Mucosa of gallbladder (tissue), 1 donor: Measurements from ENCODE around the gene MAST4. TPM values are rescaled to one million over a fixed set of nuclear protein-coding genes. Genes with fewer than 3 reads are reported as not detected.
A peak's percentile ranks its signal among the peaks of the same experiment; 100 is the strongest.

Experiments used
- DNase-seq: peaks from one replicate; pipeline ENCODE4 v3.0.0-alpha.2; 2020; ENCODE audit warnings: low spot score
- total RNA-seq: library from RNA; stranded (reverse); gene quantifications from one replicate; pipeline ENCODE4 v1.2.1, GENCODE V29; 2021
- donor health status: DM: no; HTN: no; CAD: no.

Gene MAST4
- total RNA-seq, 1 donor from 2014 or later = 30.5 TPM

DNA sequence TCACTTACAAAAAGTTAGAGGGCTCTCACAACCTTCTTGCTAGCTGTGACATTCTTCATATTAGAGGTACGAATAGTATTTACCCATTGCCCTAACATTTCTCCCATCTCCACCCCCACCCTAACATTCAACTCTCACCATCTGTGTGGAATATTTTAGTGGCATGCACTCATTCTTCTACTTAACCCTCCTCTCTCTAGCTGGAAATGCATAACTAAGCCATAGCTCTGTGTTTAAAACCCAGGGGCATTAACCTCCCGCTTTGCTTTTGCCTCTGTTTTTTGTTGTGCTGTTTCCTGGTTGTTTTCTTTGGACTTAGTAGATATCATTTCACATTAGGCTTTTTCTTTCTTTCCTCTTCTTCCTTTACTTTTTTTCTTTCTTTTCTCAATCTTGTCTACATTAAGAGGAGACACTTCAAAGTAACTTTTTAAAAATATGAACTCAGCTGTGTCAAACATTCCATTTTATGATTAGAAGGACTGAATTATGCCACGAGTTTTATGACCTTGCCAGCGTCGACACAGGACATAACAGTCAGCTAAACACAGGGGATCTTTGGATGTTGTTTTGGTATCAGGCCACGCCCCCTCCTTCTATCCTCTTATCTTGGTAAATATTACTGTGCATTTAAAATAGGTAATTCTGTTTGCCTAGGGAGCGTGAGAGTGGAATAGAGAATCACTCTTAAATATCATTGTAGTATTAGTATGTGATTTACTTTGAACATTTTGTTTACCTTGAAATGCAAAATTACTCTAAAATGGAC lies 364.4 kb downstream of the MAST4 start:
- no peak for DNase-seq

GRCh38 chr5:66963559-66963971 lies 367.4 kb downstream of the MAST4 start:
- DNase-seq = no peak

DNA sequence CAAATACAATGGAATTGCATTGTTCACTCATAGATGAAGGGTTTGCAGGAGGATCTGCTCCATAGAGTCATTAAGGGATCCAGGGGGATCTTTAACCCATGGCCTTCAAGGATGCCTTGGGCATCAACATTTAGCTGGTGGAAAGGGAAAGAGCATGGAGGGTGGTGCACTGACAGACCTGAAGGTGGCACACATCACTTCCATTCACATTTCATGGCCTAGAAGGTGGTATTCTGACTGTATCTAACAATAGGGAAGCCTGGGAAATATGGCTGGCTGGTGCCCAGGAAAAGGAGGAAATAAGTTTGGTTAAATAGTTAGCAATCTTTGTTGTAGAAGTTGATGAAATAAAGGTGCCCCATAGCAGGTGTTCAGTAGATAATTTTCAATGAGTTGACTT lies 370.2 kb downstream of the MAST4 start:
- DNase-seq = no peak

- DNase-seq = no peak
Measured at GRCh38 chr5:66967102-66967501, 370.9 kb downstream of the MAST4 start.

DNA sequence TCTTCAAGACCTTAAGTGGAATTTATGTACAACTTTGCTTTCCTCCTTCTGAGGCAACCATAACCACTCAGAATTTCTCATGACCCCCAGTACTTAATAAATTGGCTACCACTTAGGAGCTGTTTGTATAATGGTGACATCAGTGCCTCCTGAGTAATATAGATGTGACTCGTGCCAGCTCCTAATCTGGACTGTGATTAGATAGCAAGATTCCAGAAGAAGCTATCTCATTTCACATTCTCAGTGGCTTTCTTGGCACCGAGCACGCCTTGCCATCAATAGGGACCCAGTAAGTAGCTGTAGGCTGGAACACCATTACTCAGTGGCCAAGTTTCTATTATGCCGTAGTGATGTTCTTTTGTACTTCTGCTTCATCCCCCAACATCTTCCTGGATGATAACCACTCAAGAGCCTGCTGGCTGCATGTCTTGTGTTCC lies 371.7 kb downstream of the MAST4 start:
- peak; percentile 16 for DNase-seq

GRCh38 chr5:66969484-66969883 lies 373.3 kb downstream of the MAST4 start:
- DNase-seq = no peak

GRCh38 chr5:66969963-66970362 lies 373.8 kb downstream of the MAST4 start:
- DNase-seq = no peak

GRCh38 chr5:66972004-66972403 lies 375.8 kb downstream of the MAST4 start:
- DNase-seq = no peak

DNA sequence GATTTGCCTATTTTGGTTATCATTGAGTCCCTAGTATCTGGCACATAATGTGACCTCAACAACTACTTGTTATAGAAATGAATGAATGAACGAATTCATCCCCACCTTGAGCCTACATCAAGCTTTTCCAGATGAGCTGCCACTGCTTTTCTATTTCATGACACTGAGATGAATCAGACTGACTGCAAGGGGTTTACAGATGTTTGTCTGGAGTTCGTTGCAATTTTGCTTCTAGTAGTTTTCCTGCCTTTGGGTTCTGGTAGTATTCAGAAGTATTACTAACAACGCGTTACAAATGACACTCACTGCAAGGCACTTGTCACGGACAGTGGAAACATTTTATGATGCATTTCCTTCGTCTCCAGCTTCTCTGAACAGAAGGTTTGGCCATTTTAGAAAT lies 378.1 kb downstream of the MAST4 start:
- no peak for DNase-seq

GRCh38 chr5:66976108-66976507 lies 379.9 kb downstream of the MAST4 start:
- DNase-seq = no peak

DNA sequence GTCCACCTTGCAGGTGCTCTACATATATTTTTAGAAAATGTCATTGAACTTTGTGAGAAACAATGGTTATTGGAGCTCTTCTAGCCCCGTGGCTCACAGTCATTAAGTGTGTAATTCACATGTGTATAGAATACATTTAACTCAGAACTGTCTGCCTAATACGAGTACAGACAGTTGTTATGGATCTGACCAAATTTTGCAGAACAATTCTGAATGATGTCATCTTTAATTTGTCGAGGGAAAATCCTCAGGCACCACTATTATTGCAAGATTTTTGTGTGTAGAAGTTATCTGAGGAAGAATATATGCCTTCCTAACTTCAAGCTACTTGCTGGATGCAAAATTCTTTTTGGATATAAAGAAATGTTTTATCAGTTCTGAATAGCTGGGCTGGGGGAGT lies 383.5 kb downstream of the MAST4 start:
- DNase-seq = no peak

DNA sequence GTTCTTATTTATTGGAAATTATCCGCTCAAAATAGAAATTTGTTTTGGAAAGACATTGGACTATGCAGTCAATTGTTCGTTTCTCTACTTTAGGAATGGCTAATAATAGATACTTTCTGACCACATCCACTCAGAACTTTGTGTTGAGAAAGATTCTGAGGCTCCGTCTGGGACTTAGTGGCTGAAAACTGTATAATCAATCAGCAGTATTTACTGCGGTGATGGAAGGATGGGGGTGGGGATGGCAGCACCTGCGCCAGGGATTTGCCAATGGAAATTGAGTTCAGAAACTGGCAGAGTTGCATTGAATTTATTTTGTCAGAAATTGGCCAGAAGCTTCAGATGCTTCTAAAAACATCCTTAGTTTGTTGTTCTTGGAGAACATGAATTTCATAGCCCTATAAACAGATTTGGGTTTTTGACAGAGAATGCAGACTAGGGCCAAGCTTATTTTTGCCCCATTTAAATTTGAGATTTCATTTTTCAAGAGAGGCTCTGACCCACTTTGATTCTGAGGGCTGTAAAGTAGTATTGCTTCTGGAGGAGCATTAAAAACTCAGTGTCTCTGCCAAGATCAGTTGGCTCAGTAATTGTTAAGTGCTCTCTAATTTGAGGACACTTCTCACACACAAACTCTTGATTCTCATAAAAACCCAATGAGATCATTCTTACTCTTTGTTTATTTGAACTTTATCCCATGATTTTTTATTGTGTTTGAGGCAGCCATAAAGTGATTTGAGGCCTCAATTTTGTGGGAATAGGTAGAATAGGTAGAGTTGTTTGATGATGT lies 385.3 kb downstream of the MAST4 start:
- no peak for DNase-seq

GRCh38 chr5:66982056-66982387 lies 385.8 kb downstream of the MAST4 start:
- DNase-seq = no peak

DNA sequence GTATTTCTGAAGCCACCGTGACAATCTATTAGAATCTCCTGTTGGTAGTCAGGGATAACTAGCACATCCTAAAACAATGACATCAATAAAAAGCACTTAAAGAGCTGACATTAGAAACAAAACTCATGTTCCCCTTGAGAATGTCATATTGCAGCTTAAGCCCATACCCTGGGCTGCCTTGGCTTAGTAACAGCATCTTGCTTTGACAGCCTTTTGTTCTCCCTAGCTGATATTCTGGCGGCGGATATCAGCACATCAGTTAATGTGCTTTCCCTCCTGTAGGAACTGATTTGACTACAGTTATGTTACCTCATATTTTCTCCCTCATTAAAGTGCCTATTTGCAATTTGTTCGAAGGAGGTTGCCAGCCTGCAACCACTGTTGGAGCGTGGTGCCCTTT lies 386.3 kb downstream of the MAST4 start:
- no peak for DNase-seq

DNA sequence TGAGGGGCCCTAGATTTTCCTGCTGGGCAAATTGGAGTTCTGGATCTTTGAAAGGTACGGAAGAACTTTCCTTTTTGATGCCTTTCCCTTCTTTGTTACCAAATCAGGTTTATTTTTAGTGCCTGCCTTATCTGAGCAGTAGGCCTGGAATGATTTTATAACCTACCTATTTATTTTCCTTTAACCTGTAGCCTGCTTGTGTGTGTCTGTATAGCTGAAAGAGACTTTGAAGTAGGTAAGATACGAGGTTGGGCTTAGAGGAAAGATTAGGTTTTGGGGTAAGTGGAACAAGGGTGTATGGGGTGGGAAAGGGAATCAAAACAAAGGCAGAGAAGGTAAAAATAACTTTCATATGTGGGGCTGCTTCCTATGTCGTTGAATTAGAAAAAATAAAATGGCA lies 389.2 kb downstream of the MAST4 start:
- no peak for DNase-seq

DNA sequence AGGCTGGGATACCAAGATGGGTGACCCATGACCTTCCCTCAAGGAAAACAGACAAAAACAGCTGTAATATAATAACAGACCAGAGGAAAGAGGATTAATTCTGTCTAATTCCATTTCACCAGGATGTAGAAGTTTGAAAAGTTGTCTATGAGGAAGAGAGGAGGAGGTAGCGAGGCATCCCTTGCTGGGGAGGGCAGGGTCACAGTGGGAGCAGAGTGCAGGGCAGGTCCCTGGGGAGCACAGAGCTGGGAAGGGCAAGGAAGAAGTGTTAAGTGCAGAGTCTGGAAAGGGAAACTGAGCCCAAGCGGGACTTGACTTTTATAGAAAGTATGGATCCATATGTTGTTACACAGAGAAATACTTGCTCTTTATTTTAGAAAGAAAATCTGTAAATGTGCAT lies 389.8 kb downstream of the MAST4 start:
- DNase-seq = no peak

- DNase-seq = no peak
Measured at GRCh38 chr5:66986534-66986933, 390.3 kb downstream of the MAST4 start.

DNA sequence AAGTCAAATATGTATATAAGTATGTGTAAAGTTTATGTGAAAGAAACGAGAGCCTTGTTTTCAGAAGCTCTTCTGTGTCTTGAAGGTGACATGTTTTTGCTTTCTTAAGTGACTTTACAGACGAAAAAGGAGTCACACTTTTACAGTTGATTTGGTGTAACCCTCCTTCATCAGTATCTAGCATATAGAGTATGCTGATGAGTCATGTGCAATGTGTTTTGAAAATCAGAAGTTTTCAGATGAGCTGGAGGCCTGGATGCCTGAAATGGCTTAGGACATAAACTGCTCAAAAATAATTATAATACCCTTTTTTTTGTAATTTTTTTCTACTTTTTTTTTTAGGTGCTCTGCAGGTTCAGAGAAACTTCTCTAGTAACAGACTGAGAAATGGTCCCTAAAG lies 390.9 kb downstream of the MAST4 start:
- no peak for DNase-seq

DNA sequence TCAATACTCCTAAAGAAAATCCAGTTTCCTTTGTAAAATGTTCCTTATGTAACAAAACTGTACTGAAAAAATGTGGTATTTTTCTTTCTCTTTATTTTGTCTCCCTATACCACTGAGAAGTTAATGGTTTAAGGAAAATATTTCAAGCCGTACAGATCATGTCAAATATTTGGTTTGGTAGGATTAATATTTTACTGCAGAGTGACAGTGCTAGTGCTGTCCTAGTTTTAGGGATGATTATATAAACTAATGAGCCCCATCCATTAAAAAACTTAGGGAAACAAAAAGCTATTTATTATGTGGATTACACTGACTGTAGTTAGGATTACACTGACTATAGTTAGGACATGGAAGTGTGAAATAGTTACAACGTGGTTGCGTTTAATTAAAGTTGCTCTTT lies 391.3 kb downstream of the MAST4 start:
- DNase-seq = no peak

DNA sequence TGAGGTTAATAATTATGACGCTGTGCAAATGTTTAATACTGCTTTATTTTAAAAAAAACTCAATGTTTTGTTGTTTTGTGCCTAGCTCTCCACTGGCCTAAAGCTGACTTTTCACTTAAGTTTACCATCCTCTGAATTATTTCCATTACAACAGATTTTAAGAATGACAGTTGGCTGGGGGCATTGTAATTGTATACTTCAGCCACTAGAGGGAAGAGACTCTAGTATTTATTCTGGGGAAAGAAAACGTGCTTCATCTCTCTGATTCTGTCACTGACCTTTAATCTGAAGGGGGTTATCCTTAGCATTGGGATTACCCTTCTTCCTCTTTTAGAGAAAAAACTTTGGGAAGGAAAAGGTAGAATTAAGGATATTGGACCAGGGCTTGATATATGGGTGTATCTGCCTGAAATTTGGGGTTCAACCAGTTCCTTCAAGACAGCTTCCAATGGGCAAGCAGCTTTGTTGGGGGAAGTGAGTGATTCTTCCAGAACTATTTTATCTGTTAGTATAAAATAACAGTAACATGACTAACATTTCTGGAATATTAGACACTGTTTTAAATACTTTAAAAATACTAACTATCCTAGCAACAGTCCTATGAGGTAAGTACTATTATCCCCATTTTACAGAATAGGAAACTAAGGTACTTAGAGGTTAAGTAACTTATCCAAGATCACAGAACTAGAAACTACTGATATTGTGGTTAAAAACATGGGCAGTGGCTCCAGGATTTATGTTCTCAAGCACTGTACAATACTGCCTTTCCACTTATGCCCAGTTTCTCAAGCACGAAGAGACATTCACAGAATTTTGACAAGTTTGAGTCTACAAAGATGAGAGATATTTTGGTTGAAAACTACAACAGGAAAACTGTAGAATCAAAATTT lies 392.0 kb downstream of the MAST4 start:
- no peak for DNase-seq

DNA sequence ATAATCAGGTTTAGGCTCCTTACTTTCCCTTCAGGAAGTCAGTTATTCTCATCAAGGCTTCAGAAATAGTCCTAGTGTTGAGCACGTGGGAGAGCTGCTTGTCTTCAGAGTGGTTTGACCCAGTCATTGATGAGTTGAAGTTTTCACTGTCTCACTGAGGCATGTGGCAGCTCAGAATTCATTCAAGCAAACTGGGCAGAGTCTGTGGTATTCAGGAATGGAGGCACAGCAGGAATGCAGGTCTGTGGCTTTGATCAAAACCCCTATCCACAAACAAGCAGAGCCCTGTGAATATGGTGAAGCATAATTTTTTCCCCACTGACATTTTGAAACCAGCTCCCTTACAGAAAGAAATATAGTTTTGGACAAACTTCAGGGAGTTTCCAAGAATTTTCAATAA lies 393.1 kb downstream of the MAST4 start:
- no peak for DNase-seq

DNA sequence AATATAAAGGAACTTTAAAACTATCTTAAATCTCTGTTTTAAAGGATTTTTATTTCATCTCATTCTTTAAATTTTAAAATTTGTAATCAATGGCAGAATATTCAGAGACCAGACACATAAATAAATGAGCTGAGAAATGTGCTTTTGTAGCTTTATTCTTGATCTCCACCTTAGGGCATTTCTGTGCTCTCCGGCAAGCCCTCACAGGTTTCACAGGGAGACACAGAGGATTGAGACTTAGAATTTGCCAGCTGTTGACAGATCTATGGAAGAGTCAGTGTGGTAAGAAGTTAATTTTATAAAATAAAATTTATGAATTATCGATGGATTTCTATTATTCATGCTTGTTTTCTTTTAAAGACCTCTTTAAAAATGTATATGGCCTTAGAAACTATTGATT lies 393.6 kb downstream of the MAST4 start:
- DNase-seq = no peak
